IMR-90 (cell line): ENCODE measurements around the gene RUNX1.

Source experiments
- POLR2A ChIP-seq: IDR thresholded peaks from 2 replicates; pipeline ENCODE4 v1.6.1; 2012; ENCODE audit warnings: mild to moderate bottlenecking, low read depth, low read length
- RFX5 ChIP-seq: IDR thresholded peaks from 2 replicates; pipeline ENCODE4 v1.8.0; 2012; ENCODE audit warnings: low read depth, mild to moderate bottlenecking, low read length, moderate library complexity
- TF ChIP-seq, protein P1 (sequence below): conservative IDR thresholded peaks from 2 replicates; pipeline ENCODE4 v1.5.1; 2012; ENCODE audit warnings: mild to moderate bottlenecking, low read depth, low read length, improper control_type of control experiment

DNA sequence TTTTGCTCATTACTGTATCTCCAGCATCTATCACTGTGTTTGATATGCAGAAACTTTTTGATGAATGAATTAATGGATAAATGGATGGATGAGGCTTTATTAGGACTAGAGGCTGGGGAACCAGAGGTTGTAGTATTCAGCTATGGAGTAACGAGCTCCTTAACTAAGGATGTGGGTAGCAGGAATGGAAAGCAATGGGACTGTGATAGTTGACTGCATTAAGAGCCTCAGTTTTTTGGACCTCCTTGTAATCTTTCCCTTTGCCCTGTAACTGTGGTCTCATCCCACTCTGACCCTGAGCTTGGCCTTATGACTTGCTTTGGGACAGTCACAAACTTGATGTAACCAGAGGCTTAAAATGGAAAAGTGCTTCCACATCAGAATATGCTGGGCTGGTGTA, 9.0 kb upstream of the RUNX1 start:
- TF ChIP-seq, protein P1, sequence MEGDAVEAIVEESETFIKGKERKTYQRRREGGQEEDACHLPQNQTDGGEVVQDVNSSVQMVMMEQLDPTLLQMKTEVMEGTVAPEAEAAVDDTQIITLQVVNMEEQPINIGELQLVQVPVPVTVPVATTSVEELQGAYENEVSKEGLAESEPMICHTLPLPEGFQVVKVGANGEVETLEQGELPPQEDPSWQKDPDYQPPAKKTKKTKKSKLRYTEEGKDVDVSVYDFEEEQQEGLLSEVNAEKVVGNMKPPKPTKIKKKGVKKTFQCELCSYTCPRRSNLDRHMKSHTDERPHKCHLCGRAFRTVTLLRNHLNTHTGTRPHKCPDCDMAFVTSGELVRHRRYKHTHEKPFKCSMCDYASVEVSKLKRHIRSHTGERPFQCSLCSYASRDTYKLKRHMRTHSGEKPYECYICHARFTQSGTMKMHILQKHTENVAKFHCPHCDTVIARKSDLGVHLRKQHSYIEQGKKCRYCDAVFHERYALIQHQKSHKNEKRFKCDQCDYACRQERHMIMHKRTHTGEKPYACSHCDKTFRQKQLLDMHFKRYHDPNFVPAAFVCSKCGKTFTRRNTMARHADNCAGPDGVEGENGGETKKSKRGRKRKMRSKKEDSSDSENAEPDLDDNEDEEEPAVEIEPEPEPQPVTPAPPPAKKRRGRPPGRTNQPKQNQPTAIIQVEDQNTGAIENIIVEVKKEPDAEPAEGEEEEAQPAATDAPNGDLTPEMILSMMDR, result no peak
- TF ChIP-seq RFX5 (no peak), POLR2A (no peak)
